Upper lobe of left lung (tissue), 4 donors: Measurements from ENCODE around the gene FBXL19.

Experiments used
- CTCF ChIP-seq, 6 experiments: fragments of 450-650 bp in 4 of 6; fragments of 200-600 bp in 2 of 6; sonication (generic) in 2 of 6; IDR thresholded peaks; one replicate each; pipeline ENCODE4 v1.5.1; 2016 to 2019; ENCODE audit warnings: antibody characterized with exemption in 6 of 6
- POLR2A ChIP-seq, 4 donors: fragments of 450-650 bp; IDR thresholded peaks; one replicate each; pipeline ENCODE4 v1.5.1; 2016 to 2017; ENCODE audit warnings: antibody characterized with exemption in 4 of 4, mild to moderate bottlenecking in 2 of 4

- no peak for TF ChIP-seq CTCF (IDR thresholded peaks at IDR 0.05)
- no peak for TF ChIP-seq POLR2A (IDR thresholded peaks at IDR 0.05)
Measured at GRCh38 chr16:30983898-30984610, 60.7 kb downstream of the FBXL19 start.
